HEK293T (cell line): ENCODE results near the gene PRADC1.

Experiments used
- ARNT ChIP-seq: fragments of 450-650 bp; IDR thresholded peaks from 2 replicates; pipeline ENCODE4 v1.6.1; 2017; ENCODE audit warnings: mild to moderate bottlenecking
- BHLHE40 ChIP-seq: fragments of 450-650 bp; IDR thresholded peaks from 2 replicates; pipeline ENCODE4 v1.6.1; 2016; ENCODE audit warnings: mild to moderate bottlenecking, moderate library complexity, borderline replicate concordance
- FOXA1 ChIP-seq: fragments of 450-650 bp; IDR thresholded peaks from 2 replicates; pipeline ENCODE4 v1.6.1; 2016; ENCODE audit warnings: mild to moderate bottlenecking
- FOXK2 ChIP-seq: fragments of 450-650 bp; IDR thresholded peaks from 2 replicates; pipeline ENCODE4 v1.6.1; 2016; ENCODE audit warnings: mild to moderate bottlenecking
- FOXM1 ChIP-seq: fragments of 450-650 bp; IDR thresholded peaks from 2 replicates; pipeline ENCODE4 v1.6.1; 2017; ENCODE audit warnings: mild to moderate bottlenecking, borderline replicate concordance
- LEF1 ChIP-seq: fragments of 450-650 bp; IDR thresholded peaks from 2 replicates; pipeline ENCODE4 v1.6.1; 2017; ENCODE audit warnings: mild to moderate bottlenecking, borderline replicate concordance
- PKNOX1 ChIP-seq: fragments of 450-650 bp; IDR thresholded peaks from 2 replicates; pipeline ENCODE4 v1.6.1; 2016
- SP1 ChIP-seq: fragments of 450-650 bp; IDR thresholded peaks from 2 replicates; pipeline ENCODE4 v1.6.1; 2017
- SUZ12 ChIP-seq: fragments of 450-650 bp; IDR thresholded peaks from 2 replicates; pipeline ENCODE4 v1.6.1; 2016; ENCODE audit warnings: mild to moderate bottlenecking
- TARDBP ChIP-seq: fragments of 450-650 bp; IDR thresholded peaks from 2 replicates; pipeline ENCODE4 v1.6.1; 2016
- ZNF384 ChIP-seq: fragments of 450-650 bp; IDR thresholded peaks from 2 replicates; pipeline ENCODE4 v1.6.1; 2016

GRCh38 chr2:73253901-73254300 is 20.9 kb upstream of the PRADC1 start:
- TF ChIP-seq BHLHE40 (no peak), FOXM1 (no peak), PKNOX1 (no peak), TARDBP (no peak), SP1 (no peak), FOXK2 (no peak), LEF1 (no peak), ARNT (no peak), ZNF384 (no peak), FOXA1 (no peak), SUZ12 (no peak)
